Hepatocyte (in vitro differentiated cells): ENCODE measurements around the gene MRPL14.

Source experiments
- EZH2 ChIP-seq: fragments of 200-600 bp; sonication (generic); IDR thresholded peaks from 2 replicates; pipeline ENCODE4 v1.6.1; 2016; ENCODE audit warnings: antibody characterized with exemption, mild to moderate bottlenecking, borderline replicate concordance
- EZH2phosphoT487 ChIP-seq: fragments of 200-600 bp; sonication (generic); IDR thresholded peaks from one replicate; pipeline ENCODE4 v1.6.1; 2018; ENCODE audit warnings: antibody characterized with exemption, mild to moderate bottlenecking, low read depth, moderate library complexity; ENCODE audit not compliant: unreplicated experiment, severe bottlenecking
- TF ChIP-seq, protein P1 (sequence below): fragments of 200-600 bp; sonication (generic); IDR thresholded peaks from 2 replicates; pipeline ENCODE4 v1.5.1; 2016; ENCODE audit warnings: antibody characterized with exemption, mild to moderate bottlenecking; ENCODE audit not compliant: poor library complexity

DNA sequence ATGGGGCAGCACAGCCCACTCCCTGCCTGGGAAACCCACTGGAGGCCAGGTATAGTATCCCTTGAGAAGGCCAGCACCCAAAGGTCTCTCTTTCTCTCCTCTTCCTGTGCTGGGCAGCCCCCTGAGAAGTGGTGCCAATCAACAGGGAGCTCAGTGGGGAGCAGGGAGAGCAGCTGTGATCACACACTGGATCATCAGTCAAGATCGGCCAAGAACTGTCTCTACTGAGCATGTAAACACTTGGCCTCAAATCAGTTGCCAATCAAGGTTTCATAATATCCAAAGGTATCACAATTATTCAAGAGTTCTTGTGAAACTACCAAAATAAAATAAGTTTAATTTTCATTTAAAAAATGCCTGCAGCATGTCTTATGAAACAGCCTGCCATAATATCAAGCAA lies 18.8 kb downstream of the MRPL14 start:
- TF ChIP-seq, protein P1, sequence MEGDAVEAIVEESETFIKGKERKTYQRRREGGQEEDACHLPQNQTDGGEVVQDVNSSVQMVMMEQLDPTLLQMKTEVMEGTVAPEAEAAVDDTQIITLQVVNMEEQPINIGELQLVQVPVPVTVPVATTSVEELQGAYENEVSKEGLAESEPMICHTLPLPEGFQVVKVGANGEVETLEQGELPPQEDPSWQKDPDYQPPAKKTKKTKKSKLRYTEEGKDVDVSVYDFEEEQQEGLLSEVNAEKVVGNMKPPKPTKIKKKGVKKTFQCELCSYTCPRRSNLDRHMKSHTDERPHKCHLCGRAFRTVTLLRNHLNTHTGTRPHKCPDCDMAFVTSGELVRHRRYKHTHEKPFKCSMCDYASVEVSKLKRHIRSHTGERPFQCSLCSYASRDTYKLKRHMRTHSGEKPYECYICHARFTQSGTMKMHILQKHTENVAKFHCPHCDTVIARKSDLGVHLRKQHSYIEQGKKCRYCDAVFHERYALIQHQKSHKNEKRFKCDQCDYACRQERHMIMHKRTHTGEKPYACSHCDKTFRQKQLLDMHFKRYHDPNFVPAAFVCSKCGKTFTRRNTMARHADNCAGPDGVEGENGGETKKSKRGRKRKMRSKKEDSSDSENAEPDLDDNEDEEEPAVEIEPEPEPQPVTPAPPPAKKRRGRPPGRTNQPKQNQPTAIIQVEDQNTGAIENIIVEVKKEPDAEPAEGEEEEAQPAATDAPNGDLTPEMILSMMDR: no peak
- TF ChIP-seq EZH2 (no peak), EZH2phosphoT487 (no peak)
